Ishikawa (cell line): ENCODE results near the gene BCKDK.

Experiments
- FOXM1 ChIP-seq: IDR thresholded peaks from 2 replicates; pipeline ENCODE4 v1.6.1; 2012; ENCODE audit warnings: low read depth, borderline replicate concordance
- MAX ChIP-seq: IDR thresholded peaks from 2 replicates; pipeline ENCODE4 v1.6.1; 2012

- TF ChIP-seq FOXM1 (no peak), MAX (no peak)
Observed at GRCh38 chr16:31143694-31144148, 35.5 kb downstream of the BCKDK start.
